ENCODE measurements around the gene PARD3.

DNA sequence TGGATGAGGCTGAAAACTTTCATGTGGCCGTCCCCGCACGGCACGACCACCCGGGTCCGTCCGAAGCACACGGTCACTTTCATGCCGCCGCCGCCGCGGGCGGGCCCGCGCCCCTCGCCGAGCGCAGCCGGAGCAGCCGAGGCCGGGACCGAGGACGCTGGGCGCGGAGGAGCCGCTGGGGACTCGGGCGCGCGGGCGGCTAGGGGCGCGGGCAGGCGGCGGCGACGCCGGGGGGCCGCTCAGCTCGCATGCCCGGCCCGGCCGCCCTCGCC is 247 bp downstream of the PARD3 start:
- TF ChIP-seq, protein P1, sequence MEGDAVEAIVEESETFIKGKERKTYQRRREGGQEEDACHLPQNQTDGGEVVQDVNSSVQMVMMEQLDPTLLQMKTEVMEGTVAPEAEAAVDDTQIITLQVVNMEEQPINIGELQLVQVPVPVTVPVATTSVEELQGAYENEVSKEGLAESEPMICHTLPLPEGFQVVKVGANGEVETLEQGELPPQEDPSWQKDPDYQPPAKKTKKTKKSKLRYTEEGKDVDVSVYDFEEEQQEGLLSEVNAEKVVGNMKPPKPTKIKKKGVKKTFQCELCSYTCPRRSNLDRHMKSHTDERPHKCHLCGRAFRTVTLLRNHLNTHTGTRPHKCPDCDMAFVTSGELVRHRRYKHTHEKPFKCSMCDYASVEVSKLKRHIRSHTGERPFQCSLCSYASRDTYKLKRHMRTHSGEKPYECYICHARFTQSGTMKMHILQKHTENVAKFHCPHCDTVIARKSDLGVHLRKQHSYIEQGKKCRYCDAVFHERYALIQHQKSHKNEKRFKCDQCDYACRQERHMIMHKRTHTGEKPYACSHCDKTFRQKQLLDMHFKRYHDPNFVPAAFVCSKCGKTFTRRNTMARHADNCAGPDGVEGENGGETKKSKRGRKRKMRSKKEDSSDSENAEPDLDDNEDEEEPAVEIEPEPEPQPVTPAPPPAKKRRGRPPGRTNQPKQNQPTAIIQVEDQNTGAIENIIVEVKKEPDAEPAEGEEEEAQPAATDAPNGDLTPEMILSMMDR (IDR thresholded peaks at IDR 0.05; ENCODE audit: poor library complexity) = no peak
- TF ChIP-seq EZH2 (IDR thresholded peaks at IDR 0.05; ENCODE audit: borderline replicate concordance) = no peak
- no peak for TF ChIP-seq EZH2phosphoT487 (IDR thresholded peaks at IDR 0.05; ENCODE audit: low read depth, severe bottlenecking, unreplicated experiment)
